Hematopoietic multipotent progenitor cell (in vitro differentiated cells): Measurements from ENCODE around the gene HERC5. TPM values are rescaled to one million over a fixed set of nuclear protein-coding genes. Genes with fewer than 3 reads are reported as not detected.
"Not testable (repeated sequence)": the region's sequence is repeated elsewhere in the genome, so short reads cannot be mapped to it uniquely, and the experiment has no call there.

ENCODE experiments used
- DNase-seq, 3 donors: peaks; one replicate each; pipeline ENCODE4 v3.0.0-alpha.2; 2011 to 2015; ENCODE audit warnings: low read depth in 2 of 3, low spot score in 2 of 3
- total RNA-seq: library from RNA; depleted of rRNA; stranded (reverse); fragments of >200 nt; gene quantifications from one replicate; pipeline ENCODE4 v1.2.3, GENCODE V29; 2012

The HERC5 gene
- total RNA-seq, 1 donor, result 6.5 TPM

DNA sequence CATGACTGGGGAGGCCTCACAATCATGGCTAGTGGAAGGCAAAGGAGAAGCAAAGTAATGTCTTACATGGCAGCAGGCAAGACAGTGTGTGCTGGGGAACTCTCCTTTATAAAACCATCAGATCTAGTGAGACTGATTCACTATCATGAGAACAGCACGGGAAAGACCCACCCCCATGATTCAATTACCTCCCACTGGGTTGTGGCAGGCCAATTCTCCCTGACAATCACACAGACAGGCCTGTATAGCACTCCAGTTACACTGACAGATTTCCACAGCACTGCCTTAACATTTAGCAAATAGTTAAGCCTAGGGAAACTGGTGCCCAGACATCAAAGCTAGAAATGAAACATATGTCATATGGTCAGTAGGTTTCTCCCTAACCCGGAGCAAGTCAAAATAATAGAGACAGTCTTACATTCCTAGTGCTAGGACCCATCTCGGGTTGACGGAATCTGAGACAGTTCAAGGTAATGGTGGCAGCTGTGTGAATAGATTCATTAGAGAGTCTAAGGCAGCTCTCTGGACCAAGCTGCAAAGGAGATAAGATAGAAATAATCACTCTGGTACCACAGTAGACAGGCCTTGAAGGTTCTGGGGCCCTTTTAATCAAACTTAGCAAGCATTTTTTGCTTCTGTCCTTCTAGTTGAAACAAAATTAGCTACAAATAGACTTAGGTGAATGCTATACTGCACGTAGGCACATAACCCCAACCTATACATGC lies 9.4 kb upstream of the HERC5 start:
- DNase-seq, result no peak

DNA sequence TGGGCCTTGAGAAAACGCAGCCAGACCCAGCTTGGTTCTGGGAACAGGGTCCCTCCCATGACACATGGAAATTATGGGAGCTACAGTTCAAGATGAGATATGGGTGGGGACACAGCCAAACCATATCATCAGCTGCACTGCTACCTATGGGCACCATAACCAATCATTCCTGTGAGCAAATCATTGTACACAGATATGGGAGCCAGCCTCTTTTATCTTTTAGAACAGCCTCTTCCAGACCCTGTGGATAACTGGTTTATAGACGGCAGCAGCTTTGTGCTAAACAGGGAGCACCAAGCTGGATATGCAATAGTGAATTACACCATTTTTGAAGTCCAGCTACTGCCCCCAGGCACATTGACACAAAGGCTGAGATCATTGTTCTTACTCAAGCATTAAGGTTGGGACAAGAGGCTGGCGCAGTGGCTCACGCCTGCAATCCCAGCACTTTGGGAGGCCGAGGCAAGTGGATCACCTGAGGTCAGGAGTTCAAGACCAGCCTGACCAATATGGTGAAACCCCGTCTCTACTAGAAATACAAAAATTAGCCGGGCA lies 8.6 kb upstream of the HERC5 start:
- DNase-seq, result not testable (repeated sequence)

DNA sequence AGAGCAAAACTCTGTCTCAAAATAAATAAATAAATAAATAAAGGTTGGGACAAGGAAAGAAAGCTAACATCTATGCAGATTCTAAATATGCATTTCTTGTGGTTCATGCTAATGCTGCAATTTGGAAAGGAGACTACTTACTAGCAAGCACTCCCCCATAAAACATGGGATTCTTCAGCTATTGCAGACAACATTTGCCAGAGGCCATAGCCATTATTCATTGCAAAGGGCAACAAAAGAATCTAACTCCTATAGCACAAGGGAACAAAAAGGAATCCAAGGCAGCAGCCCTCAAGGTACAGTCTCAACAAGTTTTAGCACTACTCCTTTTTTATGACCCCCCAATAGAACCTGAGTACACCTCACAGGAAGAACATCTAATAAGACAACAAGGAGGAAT lies 8.0 kb upstream of the HERC5 start:
- no peak for DNase-seq

DNA sequence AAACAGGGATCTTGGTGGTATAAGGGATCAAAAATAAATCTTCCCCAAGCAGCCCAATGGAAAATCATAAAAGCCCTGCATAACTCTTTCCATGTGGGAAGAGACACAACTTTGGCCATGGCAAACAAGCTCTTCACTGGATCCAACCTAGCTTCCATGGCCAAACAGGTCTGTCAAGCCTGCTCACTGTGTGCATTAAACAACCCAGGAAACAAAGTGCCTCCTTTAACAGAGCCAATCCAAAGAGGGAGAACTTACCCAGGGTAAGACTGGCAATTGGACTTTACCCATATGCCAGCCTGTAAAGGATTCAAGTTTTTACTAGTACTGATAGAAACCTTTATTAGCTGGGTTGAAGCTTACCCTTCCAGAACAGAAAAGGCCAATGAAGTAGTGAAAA lies 7.6 kb upstream of the HERC5 start:
- DNase-seq, result no peak

DNA sequence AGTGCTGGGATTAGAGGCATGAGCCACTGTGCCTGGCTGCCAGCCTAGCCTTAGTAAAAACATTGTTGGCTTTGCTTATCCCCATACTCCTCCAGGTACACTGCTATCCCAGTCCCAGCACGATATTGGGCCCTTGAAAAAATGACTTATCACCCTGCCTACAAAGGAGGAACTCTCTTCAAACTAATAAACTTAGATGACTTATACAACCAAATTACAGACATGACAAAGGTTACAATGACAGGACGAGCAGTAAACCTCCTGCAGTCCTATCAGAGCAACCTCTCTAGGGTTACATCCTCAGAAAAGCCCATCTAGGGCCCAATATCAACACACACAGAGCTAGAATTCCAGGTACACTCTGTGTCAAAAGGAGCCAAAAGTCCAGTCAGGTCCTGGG lies 5.7 kb upstream of the HERC5 start:
- DNase-seq, result no peak

DNA sequence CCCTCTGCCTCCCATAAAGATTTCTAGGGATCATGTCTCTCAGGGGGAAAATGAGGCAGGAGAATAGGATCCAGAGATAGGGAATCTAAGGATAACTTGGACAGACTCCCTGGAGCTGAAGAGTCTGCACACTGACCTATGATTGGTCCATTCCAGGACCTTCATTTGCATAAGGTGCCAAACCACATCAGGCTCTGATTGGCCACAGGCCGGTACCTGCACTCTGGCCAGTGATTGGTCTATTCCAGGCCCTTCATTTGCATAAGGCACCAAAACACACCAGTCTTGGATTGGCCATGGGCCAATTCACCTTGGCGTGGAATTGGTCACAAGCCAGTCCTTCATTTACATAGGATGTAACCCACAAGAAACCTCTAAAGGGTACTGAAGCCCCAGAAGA lies 4.0 kb upstream of the HERC5 start:
- no peak for DNase-seq

DNA sequence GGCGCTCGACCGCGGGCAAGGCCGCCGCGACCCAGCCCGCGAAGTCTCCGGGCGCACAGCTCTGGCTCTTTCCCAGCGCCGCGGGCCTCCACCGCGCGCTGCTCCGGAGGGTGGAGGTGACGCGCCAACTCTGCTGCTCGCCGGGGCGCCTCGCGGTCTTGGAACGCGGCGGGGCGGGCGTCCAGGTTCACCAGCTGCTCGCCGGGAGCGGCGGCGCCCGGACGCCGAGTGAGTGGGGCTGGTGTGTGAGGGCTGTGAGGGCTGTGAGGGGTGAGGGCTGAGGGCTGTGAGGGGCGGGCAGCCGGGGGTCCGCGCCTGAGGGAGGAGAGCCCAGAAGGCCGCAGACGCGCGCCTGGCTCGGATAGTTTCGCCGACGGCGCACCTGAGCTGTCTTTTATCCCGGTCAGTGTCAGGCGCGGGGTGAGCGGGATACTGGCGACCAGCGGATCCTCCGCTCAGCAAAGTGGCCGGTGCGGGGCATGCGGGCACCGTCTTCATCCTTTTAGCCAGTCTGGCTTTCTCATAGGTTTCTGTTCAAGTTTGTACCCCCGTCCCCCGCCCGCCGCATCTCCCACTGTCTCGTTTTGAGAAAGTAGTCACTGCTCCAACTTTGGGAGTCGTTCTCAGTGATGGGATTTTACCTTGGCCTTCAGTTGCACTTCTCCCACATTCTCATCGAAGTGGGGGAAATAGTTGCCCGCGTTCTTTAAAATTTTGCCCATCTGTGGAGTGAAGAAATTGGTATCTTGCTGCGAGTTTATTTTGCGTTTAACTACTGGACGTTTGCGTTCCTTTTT lies 586 bp downstream of the HERC5 start:
- peak in 2 of 3 donors; percentile 4 to 45 for DNase-seq

DNA sequence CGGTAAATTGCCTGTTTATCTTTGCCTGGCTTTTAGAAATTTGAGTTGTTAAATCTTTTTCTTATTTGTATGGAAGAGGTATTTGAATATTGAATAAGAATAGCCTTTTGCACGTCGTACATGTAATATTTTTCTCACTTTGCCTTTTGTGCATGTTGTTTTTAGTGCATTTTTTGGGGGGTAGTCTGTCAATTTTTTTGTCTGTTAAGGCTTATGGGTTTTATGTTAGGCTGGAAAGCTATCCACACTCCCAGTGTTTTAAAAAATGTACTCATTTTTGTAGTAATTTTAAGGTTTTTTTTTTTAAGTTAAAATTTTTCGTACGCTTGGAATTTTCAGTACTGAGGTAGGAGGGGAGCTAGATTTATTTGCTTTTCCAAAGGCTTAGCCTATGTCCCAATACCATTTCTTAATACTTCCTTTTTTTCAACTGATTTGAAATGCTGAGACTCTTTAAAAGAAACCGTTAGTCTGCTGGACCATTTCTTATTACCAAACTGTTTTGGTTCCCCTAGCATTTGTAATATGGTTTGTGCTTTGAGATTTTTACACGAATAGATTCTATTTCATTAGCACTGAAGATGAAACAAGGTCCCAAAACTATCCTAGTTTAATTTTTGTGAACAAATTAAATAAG lies 1.3 kb downstream of the HERC5 start:
- DNase-seq, result peak in 1 of 3 donors; percentile 25

DNA sequence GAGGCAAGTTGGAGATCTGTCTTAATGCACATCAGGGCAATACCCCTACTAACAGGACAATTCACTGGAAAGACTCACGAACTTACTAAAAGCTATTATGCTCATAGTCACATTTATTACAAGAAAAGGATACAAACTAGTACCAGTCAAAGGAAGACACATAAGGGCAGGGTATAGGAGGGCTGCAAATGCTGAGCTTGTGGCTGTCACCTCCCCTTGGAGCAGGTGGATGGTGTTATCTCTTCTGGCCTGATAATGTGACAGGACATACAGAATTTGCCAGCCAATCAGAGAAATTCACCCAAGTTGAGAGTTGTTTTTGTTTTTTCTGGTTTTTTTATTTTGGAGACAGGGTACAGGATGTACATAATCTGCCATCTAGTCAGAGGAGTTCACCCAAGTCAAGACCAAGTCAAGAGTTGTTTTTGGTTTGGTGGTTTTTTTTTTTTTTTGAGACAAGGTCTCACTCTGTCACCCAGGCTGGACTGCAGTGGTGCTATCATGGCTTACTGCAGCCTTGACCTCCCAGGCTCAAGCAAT lies 8.8 kb downstream of the HERC5 start:
- no peak for DNase-seq

DNA sequence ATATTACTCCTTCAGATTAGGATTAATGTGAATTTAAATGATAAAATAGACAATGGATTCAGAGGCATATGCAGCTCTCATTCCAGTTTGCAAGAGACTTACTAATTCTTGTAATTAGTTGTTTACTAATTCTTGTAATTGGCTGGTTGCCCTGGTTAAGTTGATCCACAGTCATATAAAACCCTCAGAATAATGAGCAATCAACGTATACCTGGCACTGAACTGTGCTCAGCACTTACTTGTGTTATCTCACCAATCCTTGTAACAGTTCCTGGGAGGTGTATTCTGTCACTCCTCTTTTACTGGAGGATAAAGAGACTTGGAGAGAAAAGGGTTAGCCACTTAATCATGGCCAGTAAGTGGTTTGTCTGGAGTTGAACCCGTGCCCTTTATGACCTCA lies 10.5 kb downstream of the HERC5 start:
- no peak for DNase-seq

DNA sequence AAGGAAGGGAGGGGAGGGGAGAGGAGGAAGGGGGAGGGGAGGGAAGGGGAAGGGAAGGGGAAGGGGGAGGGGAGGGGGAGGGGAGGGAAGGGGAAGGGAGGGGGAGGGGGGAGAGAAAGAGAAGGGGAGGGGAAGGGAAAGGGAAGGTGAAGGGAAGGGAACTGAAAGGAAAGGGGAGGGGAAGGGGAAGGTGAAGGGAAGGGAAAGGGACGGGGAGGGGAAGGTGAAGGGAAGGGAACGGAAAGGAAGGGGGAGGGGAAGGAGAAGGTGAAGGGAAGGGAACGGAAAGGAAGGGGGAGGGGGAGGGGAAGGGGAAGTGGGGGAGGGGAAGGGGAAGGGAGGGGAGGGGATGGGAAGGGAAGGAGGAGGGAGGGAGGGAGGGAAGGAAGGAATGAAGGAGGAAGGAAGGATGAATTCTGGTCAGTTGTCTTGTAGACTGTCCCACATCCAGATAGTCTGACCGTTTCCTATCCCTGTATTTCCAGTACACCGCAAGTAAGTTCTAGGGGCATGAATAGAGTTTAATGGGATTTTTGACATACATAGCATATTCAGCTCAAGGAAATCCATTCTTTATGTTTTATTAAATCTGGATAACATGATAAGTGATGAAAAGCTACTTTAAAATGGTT lies 20.4 kb downstream of the HERC5 start:
- no peak for DNase-seq

DNA sequence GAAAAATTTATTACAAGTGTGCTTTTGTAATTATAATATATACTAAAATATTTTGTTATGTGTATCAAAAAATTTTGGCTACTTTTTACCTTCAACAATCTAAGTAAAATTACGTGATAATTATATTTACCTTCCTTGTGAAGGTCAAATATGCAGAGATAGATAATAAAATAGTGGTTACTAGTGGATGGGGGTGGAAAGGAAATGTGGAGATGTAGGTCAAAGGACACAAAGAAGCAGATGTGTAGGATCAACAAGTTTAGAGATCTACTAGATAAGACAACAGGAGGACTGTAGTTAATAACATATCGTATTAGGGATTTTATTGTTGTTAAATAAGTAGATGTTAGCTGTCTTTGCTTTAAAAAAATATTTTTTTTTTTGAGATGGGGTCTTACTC lies 21.3 kb downstream of the HERC5 start:
- no peak for DNase-seq

DNA sequence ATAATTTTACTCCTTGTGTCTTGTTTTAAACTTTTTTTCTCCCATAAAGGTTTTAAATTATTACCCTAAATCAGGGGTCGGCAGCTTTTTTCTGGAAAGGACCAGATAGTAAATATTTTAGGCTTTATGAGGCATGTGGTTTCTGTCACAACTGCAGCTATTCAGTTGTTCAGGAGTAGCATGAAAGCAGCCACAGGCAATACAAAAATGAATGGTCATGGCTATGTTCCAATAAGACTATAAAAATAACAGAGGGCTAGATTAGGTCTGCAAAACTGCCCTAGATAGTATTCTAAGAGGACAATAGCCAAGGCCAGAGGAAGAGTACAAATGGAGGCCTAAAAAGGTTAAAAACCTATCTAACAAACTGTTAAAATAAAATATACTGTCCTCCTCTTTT lies 24.6 kb downstream of the HERC5 start:
- DNase-seq, result no peak

DNA sequence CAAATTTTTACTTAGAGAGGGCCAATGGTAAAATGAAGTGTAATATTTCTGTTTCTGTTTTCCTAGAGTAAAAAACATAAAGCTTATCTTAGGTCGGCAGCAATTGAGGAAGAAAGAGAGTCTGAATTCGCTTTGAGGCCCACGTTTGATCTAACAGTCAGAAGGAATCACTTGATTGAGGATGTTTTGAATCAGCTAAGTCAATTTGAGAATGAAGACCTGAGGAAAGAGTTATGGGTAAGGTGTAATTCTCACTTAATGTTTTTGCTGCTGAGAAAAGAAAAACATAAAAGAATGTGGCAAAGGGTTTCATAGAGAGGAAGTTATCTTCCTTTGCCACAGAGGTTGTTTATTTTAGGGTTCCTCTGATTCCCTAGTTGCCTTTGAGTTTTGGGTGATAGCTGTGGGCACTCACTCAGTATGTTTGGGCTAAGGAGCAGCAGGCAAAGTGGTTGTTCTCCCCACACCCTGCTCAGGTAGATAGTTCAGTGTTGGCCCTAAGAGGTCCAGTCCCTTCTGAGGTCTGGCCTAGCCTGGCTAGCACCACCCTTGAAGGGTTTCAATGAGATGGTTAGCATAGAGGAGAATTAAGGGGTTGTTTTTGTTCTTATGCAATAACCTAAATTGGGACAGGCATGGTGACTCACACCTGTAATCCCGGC lies 32.3 kb downstream of the HERC5 start:
- DNase-seq, result peak in 1 of 3 donors; percentile 40

DNA sequence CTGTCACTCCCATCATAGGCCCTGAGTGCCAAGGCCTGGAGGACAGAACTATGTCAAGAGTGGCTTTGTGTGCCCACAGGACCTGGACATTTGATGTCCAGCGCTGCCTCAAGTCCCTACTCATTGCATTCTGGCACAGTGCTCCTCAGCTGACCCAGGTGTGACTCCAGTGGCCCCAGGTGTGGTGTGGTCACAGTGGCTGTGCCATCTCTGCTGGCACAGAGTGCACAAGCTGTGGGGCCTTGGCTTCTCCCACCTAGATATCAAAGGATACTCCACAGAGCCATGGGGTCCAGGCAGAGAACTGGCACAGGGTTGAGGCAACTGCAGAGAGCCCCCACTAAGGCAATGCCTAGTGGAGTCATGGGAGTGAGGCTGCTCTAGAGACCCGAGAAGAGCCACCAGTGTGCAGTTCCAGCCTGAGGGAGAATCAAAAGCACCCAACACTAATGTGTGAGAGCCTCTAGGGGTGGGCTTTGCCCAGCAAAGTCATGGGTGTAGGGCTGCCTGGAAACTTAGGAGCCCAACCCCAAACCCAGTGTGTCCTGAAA lies 41.0 kb downstream of the HERC5 start:
- no peak for DNase-seq

DNA sequence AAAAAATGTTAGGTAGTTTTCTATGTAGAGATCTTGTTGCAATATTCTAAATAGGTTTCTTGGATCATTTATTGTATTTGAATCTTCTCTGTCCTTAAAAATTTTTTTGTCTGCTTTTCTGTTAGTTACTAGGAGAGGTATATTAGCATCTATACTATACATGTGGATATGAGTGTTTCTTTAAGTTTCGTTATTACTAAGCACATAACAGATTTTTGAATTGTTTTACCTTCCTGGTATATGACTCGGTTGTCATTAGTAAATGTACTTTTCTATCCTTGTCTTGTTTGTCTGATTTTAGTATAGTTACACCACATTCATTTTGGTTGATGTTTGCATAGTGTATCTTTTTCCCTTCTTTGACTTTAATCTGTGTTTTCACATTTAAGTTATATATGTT lies 46.4 kb downstream of the HERC5 start:
- no peak for DNase-seq

DNA sequence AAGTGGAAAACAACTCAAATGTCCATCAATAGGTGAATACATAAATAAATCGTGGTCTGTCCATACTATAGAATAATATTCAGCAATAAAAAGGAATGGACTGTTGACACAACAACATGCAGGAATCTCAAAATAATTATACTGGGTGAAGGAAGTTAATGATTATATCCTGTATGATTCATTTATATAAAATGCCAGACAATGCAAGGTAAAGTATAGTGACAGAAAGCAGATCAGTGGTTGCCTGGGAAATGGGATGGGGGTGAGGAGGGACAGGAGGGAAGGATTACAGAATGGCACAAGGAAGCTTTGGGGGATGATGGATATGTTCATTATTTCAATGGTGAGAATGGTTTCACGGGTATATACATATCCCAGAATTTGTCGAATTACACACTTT lies 54.3 kb downstream of the HERC5 start:
- DNase-seq, result no peak

DNA sequence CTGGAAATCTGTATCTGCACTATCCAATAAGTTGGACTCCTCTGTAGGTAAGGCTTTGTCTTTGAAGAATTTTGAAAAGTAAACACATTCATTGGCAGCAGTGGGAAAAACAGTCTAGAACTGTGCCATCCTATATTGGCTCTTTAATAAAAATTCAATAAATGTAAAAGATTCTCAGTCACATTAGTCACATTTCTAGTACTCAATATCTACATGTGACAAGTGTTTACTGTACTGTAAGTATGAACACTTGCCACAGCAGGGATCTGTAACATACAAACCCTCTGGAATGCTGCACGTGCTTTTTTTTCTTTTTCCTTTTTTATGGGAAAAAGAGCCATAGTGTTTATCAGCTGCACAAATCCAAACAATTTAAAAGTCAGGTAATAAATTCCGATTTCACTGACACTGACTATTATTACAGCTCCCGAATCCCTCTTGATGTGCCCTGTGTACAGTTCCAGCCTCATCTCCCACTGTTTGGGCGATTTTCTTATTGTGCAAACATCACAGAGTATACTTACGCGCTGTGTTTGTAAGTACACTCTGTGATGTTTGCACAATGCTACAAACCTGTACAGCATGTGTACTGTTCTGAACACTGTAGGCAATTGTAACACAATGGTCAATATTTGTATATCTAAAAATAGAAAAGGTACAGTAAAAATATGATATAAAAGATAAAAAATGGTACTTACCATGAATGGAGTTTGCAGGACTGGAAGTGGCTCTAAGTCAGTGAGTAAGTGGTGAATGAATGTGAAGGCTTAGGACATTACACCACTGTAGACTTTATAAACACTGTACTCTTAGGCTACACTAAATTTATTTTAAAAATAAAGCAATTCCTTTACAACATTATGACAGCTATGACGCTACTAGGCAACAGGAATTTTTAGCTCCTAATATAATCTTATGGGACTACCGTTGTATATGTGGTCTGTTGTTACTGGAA lies 57.9 kb downstream of the HERC5 start:
- DNase-seq, result no peak

DNA sequence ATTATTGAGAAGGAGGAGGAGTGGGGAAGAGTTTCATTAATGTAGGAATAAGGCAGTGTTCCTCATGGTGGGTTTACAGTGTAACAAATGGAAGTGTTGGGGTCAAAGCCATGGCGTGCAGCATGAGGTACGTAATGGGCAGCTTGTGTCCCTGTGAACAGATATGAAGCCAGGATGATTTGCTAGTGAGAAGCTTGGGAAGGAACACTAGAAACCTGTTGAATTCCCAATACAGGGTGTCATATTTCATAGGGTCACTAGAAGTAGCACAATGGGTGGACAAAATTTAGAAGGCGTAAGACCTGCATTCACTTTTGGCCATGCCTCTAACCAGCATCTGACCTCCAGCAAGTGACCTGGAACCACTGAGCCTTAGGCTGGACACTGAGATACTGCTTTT lies 59.8 kb downstream of the HERC5 start:
- DNase-seq, result no peak
